ENCODE measurements around the gene YJEFN3. TPM values are rescaled to one million over a fixed set of nuclear protein-coding genes. Genes with fewer than 3 reads are reported as not detected.

YJEFN3 gene
- total RNA-seq, 1 experiment from 2014 or later = 11.1 TPM

DNA sequence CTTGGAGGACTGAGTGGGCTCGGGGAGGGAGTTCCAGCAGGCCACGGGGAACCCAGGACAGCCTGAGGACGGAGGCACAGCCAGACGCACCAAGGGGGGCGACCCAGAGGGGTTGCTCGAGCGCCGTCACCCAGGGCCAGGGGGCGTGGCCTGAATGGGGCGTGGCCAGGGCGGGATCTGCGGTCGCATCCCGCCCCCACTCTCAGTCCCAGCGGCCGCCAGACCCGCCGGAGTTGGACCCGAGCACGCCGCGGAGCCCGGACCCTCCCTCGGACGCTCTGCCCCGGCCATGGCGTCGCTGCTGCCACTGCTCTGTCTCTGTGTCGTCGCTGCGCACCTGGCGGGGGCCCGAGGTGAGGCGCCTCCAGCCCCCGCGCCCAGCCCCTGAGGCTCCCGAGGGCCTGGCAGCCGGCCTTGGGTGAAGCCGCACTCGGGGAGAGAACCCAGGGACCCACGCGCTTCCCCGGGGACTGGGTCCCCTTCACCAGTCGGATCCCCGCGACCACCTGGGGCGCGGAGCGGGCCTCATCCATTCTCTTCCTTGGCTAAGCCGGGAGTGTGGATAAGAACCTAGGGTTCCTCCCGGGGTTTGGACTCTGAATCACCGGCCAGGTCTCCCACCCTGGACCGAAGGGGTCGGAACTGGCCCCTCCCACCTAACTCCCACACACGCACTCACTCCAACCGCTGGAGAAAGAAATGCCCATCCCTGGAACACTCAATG, 9.5 kb downstream of the YJEFN3 start, which contains the start of gene CILP2 (continued):
- TF ChIP-seq ZBTB21 (CRISPR knock-in tag; IDR thresholded peaks at IDR 0.05; ENCODE audit: borderline replicate concordance) = no peak
- no peak for TF ChIP-seq CDX4 (CRISPR knock-in tag; IDR thresholded peaks at IDR 0.05; ENCODE audit: borderline replicate concordance)
- TF ChIP-seq MXD4 (CRISPR knock-in tag; IDR thresholded peaks at IDR 0.05; ENCODE audit: borderline replicate concordance) = no peak
- no peak for TF ChIP-seq GABPB1 (CRISPR knock-in tag; IDR thresholded peaks at IDR 0.05)
- TF ChIP-seq NFATC4 (CRISPR knock-in tag; IDR thresholded peaks at IDR 0.05) = no peak
- TF ChIP-seq, protein P1, sequence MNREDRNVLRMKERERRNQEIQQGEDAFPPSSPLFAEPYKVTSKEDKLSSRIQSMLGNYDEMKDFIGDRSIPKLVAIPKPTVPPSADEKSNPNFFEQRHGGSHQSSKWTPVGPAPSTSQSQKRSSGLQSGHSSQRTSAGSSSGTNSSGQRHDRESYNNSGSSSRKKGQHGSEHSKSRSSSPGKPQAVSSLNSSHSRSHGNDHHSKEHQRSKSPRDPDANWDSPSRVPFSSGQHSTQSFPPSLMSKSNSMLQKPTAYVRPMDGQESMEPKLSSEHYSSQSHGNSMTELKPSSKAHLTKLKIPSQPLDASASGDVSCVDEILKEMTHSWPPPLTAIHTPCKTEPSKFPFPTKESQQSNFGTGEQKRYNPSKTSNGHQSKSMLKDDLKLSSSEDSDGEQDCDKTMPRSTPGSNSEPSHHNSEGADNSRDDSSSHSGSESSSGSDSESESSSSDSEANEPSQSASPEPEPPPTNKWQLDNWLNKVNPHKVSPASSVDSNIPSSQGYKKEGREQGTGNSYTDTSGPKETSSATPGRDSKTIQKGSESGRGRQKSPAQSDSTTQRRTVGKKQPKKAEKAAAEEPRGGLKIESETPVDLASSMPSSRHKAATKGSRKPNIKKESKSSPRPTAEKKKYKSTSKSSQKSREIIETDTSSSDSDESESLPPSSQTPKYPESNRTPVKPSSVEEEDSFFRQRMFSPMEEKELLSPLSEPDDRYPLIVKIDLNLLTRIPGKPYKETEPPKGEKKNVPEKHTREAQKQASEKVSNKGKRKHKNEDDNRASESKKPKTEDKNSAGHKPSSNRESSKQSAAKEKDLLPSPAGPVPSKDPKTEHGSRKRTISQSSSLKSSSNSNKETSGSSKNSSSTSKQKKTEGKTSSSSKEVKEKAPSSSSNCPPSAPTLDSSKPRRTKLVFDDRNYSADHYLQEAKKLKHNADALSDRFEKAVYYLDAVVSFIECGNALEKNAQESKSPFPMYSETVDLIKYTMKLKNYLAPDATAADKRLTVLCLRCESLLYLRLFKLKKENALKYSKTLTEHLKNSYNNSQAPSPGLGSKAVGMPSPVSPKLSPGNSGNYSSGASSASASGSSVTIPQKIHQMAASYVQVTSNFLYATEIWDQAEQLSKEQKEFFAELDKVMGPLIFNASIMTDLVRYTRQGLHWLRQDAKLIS (CRISPR knock-in tag; IDR thresholded peaks at IDR 0.05; ENCODE audit: borderline replicate concordance) = no peak
- TF ChIP-seq SOX15 (CRISPR knock-in tag; IDR thresholded peaks at IDR 0.05) = no peak
- no peak for TF ChIP-seq OVOL2 (CRISPR knock-in tag; IDR thresholded peaks at IDR 0.05; ENCODE audit: borderline replicate concordance)
- TF ChIP-seq AR (CRISPR knock-in tag; IDR thresholded peaks at IDR 0.05) = no peak
- TF ChIP-seq, protein P2, sequence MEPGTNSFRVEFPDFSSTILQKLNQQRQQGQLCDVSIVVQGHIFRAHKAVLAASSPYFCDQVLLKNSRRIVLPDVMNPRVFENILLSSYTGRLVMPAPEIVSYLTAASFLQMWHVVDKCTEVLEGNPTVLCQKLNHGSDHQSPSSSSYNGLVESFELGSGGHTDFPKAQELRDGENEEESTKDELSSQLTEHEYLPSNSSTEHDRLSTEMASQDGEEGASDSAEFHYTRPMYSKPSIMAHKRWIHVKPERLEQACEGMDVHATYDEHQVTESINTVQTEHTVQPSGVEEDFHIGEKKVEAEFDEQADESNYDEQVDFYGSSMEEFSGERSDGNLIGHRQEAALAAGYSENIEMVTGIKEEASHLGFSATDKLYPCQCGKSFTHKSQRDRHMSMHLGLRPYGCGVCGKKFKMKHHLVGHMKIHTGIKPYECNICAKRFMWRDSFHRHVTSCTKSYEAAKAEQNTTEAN (CRISPR knock-in tag; IDR thresholded peaks at IDR 0.05) = peak; percentile 70; the same call in 1 of the 2 replicates
- TF ChIP-seq, protein P3, sequence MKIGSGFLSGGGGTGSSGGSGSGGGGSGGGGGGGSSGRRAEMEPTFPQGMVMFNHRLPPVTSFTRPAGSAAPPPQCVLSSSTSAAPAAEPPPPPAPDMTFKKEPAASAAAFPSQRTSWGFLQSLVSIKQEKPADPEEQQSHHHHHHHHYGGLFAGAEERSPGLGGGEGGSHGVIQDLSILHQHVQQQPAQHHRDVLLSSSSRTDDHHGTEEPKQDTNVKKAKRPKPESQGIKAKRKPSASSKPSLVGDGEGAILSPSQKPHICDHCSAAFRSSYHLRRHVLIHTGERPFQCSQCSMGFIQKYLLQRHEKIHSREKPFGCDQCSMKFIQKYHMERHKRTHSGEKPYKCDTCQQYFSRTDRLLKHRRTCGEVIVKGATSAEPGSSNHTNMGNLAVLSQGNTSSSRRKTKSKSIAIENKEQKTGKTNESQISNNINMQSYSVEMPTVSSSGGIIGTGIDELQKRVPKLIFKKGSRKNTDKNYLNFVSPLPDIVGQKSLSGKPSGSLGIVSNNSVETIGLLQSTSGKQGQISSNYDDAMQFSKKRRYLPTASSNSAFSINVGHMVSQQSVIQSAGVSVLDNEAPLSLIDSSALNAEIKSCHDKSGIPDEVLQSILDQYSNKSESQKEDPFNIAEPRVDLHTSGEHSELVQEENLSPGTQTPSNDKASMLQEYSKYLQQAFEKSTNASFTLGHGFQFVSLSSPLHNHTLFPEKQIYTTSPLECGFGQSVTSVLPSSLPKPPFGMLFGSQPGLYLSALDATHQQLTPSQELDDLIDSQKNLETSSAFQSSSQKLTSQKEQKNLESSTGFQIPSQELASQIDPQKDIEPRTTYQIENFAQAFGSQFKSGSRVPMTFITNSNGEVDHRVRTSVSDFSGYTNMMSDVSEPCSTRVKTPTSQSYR (CRISPR knock-in tag; IDR thresholded peaks at IDR 0.05) = no peak
- TF ChIP-seq CBFB (CRISPR knock-in tag; IDR thresholded peaks at IDR 0.05; ENCODE audit: low read depth) = no peak
- TF ChIP-seq FOXP1 (CRISPR knock-in tag; IDR thresholded peaks at IDR 0.05; ENCODE audit: borderline replicate concordance) = no peak
- no peak for TF ChIP-seq ESRRA (CRISPR knock-in tag; IDR thresholded peaks at IDR 0.05; ENCODE audit: borderline replicate concordance)
- TF ChIP-seq, protein P4, sequence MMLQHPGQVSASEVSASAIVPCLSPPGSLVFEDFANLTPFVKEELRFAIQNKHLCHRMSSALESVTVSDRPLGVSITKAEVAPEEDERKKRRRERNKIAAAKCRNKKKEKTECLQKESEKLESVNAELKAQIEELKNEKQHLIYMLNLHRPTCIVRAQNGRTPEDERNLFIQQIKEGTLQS (CRISPR knock-in tag; conservative IDR thresholded peaks at IDR 0.05) = no peak
- no peak for TF ChIP-seq ZNF396 (CRISPR knock-in tag; IDR thresholded peaks at IDR 0.05; ENCODE audit: borderline replicate concordance)
